Ectodermal cell (in vitro differentiated cells): ENCODE results near the gene CENPO.

ENCODE experiments used
- H3K27ac ChIP-seq: 2 replicates; pipeline ENCODE4 v1.7.0; 2013; ENCODE audit warnings: mild to moderate bottlenecking, low read depth, low read length; ENCODE audit not compliant: insufficient read depth, poor library complexity, severe bottlenecking
- H3K27me3 ChIP-seq: 2 replicates; pipeline ENCODE4 v1.7.0; 2013; ENCODE audit warnings: mild to moderate bottlenecking, low read length; ENCODE audit not compliant: insufficient read depth, control insufficient read depth, poor library complexity, severe bottlenecking
- H3K36me3 ChIP-seq: one replicate; pipeline ENCODE4 v1.7.0; 2013; ENCODE audit warnings: low read length; ENCODE audit not compliant: control insufficient read depth, insufficient read depth
- H3K4me1 ChIP-seq: one replicate; pipeline ENCODE4 v1.7.0; 2013; ENCODE audit warnings: low read length; ENCODE audit not compliant: control insufficient read depth, insufficient read depth
- H3K4me3 ChIP-seq: 2 replicates; pipeline ENCODE4 v1.7.0; 2013; ENCODE audit warnings: low read depth, low read length, control low read depth; ENCODE audit not compliant: insufficient read depth
- H3K9me3 ChIP-seq: 2 replicates; pipeline ENCODE4 v1.7.0; 2013; ENCODE audit warnings: mild to moderate bottlenecking, low read length, moderate library complexity; ENCODE audit not compliant: control insufficient read depth
- WGBS, 2 experiments: methylation state at CpG; one replicate each; pipeline ENCODE4 v1.1.7; 2013; ENCODE audit warnings: missing lambda C conversion rate in 2 of 2; 5-methylcytosine and 5-hydroxymethylcytosine counted together

Gene CENPO

GRCh38 chr2:24762518-24762917, 30.7 kb upstream of the CENPO start:
- 96 to 100% methylated on average over 1 to 2 of the region's 2 CpGs for WGBS, 2 experiments
- Histone ChIP-seq H3K36me3 (peaks cover 3% of the 10 kb centered on the region), H3K27me3 (no peaks in the 10 kb centered on the region), H3K4me1 (no peaks in the 10 kb centered on the region), H3K9me3 (no peaks in the 10 kb centered on the region), H3K4me3 (no peak overlapping the region), H3K27ac (no peak overlapping the region)

DNA sequence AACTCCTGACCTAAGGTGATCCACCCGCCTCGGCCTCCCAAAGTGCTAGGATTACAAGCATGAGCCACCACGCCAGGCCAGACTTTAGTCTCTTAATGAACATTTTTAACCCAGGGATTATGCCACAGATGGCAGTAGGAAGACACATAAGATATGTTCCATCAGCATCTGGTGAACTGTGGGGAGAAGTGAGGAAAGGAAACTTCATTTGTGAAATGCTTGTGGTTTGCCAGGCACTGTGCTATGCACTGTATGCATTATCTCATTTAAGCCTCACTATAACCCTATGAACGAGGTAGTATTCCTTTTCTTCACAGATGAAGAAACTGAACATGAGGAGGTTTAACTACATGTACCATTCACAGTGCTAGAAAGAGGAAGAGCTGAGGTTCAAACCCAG, 29.4 kb upstream of the CENPO start:
- 92 to 97% methylated on average over 3 to 4 of the region's 4 CpGs for WGBS, 2 experiments
- Histone ChIP-seq H3K27ac (no peak overlapping the region), H3K36me3 (no peaks in the 10 kb centered on the region), H3K4me1 (no peaks in the 10 kb centered on the region), H3K4me3 (no peak overlapping the region), H3K27me3 (no peaks in the 10 kb centered on the region), H3K9me3 (no peaks in the 10 kb centered on the region)

DNA sequence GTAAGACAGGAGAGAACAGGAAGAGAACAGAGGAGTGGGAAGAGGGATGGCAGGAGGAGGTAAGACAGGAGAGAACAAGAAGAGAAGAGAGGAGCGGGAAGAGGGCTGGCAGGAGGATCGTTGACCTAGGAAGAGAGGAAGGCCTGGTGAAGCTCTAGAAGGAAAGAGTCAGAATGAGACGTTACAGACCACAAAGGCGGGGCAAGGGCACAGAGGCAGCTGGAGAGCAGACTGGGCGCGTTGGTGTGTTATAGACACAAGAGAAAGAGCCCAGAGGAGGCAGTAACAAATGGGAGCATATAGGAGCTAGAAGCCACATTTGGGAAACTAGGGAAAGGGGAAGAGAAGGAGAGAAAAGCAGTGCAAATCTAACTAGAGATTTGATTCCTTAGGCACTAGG, 26.6 kb upstream of the CENPO start:
- H3K36me3 ChIP-seq: peaks cover 6% of the 10 kb centered on the region
- H3K27ac ChIP-seq: no peak overlapping the region
- H3K27me3 ChIP-seq: no peaks in the 10 kb centered on the region
- H3K4me1 ChIP-seq: no peaks in the 10 kb centered on the region
- no peak overlapping the region for H3K4me3 ChIP-seq
- H3K9me3 ChIP-seq: no peaks in the 10 kb centered on the region
- WGBS, 2 experiments: 87 to 88% methylated on average over 6 of the region's 6 CpGs

GRCh38 chr2:24768013-24768412, 25.2 kb upstream of the CENPO start:
- no peaks in the 10 kb centered on the region for H3K9me3 ChIP-seq
- H3K27me3 ChIP-seq: no peaks in the 10 kb centered on the region
- WGBS, 2 experiments: 88 to 94% methylated on average over 5 of the region's 5 CpGs
- H3K4me1 ChIP-seq: no peaks in the 10 kb centered on the region
- H3K27ac ChIP-seq: no peak overlapping the region
- no peak overlapping the region for H3K4me3 ChIP-seq
- H3K36me3 ChIP-seq: peaks cover 6% of the 10 kb centered on the region

DNA sequence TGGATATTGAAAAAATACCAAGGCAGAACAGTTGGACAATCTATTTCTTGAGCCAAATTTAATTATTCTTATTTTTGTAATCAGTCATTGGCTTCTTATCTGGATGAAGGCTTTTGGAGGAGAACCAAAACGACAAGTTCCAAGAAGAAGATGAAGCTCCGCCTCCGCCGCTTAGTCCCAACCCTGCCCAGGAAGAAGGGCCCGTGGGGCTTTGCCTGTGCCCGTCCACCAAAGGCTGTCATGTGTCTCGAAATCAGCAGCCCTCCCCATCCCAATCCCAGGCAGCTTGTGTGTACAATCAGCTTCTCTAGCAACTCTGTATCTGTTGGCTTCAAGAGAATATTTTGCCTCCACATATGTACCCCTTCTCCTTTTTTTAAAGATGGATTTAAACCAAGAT, 24.6 kb upstream of the CENPO start:
- H3K9me3 ChIP-seq: no peaks in the 10 kb centered on the region
- 84 to 90% methylated on average over 7 of the region's 7 CpGs for WGBS, 2 experiments
- no peaks in the 10 kb centered on the region for H3K27me3 ChIP-seq
- no peaks in the 10 kb centered on the region for H3K4me1 ChIP-seq
- peaks cover 6% of the 10 kb centered on the region for H3K36me3 ChIP-seq
- no peak overlapping the region for H3K4me3 ChIP-seq
- H3K27ac ChIP-seq: no peak overlapping the region

DNA sequence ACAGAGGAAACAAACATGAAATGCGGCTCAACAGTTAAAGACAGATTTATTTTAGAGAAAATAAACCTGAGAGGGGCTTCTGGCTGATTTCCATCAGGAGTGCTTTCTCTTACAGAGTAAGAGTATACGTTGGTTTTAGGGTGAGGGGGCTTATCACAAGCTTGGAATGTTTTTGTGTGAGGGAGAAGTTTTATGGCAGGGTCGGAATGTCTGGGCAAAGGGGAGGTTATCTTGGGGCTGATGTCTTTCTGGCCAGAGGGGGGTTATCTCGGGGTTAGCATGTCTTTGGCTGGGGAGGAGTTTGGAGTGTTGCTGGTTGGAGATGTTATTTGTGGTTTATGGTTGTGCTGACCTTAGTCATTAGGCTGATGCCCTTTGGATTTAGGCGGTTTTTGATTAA, 22.2 kb upstream of the CENPO start:
- H3K9me3 ChIP-seq: no peaks in the 10 kb centered on the region
- H3K27me3 ChIP-seq: no peaks in the 10 kb centered on the region
- WGBS, 2 experiments: 91 to 94% methylated on average over 5 of the region's 5 CpGs
- no peak overlapping the region for H3K27ac ChIP-seq
- H3K36me3 ChIP-seq: peaks cover 6% of the 10 kb centered on the region
- no peaks in the 10 kb centered on the region for H3K4me1 ChIP-seq
- no peak overlapping the region for H3K4me3 ChIP-seq

DNA sequence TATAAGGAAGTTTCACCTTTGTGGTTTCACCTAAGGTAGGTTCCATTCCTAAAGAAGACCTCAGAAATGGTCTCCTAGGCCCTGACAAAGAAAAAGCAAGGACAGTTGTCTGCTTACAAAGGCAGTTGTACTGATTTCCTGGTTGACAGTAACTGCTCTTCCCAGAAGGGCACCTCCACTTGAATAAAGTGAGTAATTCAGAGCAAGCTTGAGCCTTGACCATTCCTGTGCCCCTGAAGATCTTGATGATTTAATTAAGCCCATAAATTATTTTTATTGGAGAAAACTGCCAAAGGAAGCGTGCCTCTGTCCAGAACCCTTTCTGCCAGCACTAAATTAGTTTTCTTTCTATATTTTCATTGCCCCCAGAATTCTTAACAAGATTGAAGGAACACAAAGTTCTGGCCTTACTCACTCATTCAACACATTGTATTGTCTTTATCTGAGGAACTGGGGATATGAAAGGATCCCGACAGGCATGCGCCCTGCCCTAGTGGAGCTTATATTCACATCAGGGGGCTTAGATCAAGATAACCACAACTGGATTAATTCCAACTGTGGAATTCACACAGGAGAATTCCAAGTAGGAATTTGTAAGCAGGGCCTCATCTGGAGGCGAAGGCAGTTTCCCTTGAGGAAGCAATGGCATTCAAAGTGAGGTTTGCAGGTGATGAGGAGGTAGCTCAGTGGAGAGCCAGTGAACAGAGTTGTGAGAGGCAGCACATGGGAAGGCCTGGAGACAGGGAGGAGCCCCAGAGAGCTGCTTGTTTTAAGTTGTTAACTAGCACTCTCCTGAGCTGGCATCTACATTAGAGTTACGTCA, 21.2 kb upstream of the CENPO start:
- no peaks in the 10 kb centered on the region for H3K4me1 ChIP-seq
- 90% methylated on average over 5 of the region's 5 CpGs for WGBS, 2 experiments
- no peak overlapping the region for H3K4me3 ChIP-seq
- no peak overlapping the region for H3K27ac ChIP-seq
- no peaks in the 10 kb centered on the region for H3K9me3 ChIP-seq
- H3K36me3 ChIP-seq: peaks cover 6% of the 10 kb centered on the region
- H3K27me3 ChIP-seq: no peaks in the 10 kb centered on the region

GRCh38 chr2:24774373-24774772, 18.9 kb upstream of the CENPO start:
- H3K27ac ChIP-seq: no peak overlapping the region
- H3K4me1 ChIP-seq: no peaks in the 10 kb centered on the region
- no peak overlapping the region for H3K4me3 ChIP-seq
- peaks cover 6% of the 10 kb centered on the region for H3K36me3 ChIP-seq
- 94% methylated on average over 3 of the region's 3 CpGs for WGBS, 2 experiments
- H3K9me3 ChIP-seq: no peaks in the 10 kb centered on the region
- no peaks in the 10 kb centered on the region for H3K27me3 ChIP-seq

GRCh38 chr2:24779116-24779515, 14.1 kb upstream of the CENPO start:
- WGBS, 2 experiments: 94 to 96% methylated on average over 2 of the region's 2 CpGs
- Histone ChIP-seq H3K9me3 (no peaks in the 10 kb centered on the region), H3K27ac (no peak overlapping the region), H3K4me3 (no peak overlapping the region), H3K27me3 (no peaks in the 10 kb centered on the region), H3K4me1 (no peaks in the 10 kb centered on the region), H3K36me3 (no peaks in the 10 kb centered on the region)

DNA sequence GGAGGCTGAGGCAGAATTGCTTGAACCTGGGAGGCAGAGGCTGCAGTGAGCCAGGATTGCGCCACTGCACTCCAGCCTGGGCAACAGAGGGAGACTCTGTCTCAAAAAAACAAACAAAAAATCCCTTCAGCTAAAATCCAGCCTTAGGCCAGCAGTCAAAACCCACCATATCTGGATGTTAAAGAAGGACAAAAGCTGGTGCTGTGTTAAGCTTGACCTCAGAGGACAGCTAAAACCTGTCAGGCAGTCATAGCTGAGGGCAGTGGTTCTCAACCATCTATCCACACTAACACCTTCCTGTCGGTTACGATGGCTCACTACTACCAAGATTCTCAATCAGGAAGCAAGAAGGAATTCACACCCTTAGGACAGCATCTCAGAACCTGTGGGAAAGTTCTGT, 9.6 kb upstream of the CENPO start:
- no peak overlapping the region for H3K27ac ChIP-seq
- no peak overlapping the region for H3K4me3 ChIP-seq
- 92 to 96% methylated on average over 3 of the region's 3 CpGs for WGBS, 2 experiments
- no peaks in the 10 kb centered on the region for H3K9me3 ChIP-seq
- no peaks in the 10 kb centered on the region for H3K4me1 ChIP-seq
- no peaks in the 10 kb centered on the region for H3K36me3 ChIP-seq
- no peaks in the 10 kb centered on the region for H3K27me3 ChIP-seq
